ENCODE data around the gene TMCC1.

GRCh38 chr3:129934234-129935123, 41.0 kb upstream of the TMCC1 start:
- TF ChIP-seq SUZ12 (IDR thresholded peaks at IDR 0.05), result no peak
- TF ChIP-seq FOXA1 (IDR thresholded peaks at IDR 0.05), result no peak
- TF ChIP-seq ELF4 (IDR thresholded peaks at IDR 0.05), result no peak
- no peak for TF ChIP-seq NFRKB (IDR thresholded peaks at IDR 0.05)
- TF ChIP-seq BHLHE40 (IDR thresholded peaks at IDR 0.05; ENCODE audit: borderline replicate concordance), result no peak
- TF ChIP-seq L3MBTL2 (conservative IDR thresholded peaks at IDR 0.05), result 0 out of 2 replicates have a peak, but pooled peaks have one; percentile 25
